ENCODE measurements around the gene MOCS3. TPM values are rescaled to one million over a fixed set of nuclear protein-coding genes. Genes with fewer than 3 reads are reported as not detected.
A peak's percentile ranks its signal among the peaks of the same experiment; 100 is the strongest.

MOCS3 gene
- total and polyA plus RNA-seq, 2 of the 4 experiments (the other 2 are of a cell fraction) = 3.3 to 9.9 TPM

DNA sequence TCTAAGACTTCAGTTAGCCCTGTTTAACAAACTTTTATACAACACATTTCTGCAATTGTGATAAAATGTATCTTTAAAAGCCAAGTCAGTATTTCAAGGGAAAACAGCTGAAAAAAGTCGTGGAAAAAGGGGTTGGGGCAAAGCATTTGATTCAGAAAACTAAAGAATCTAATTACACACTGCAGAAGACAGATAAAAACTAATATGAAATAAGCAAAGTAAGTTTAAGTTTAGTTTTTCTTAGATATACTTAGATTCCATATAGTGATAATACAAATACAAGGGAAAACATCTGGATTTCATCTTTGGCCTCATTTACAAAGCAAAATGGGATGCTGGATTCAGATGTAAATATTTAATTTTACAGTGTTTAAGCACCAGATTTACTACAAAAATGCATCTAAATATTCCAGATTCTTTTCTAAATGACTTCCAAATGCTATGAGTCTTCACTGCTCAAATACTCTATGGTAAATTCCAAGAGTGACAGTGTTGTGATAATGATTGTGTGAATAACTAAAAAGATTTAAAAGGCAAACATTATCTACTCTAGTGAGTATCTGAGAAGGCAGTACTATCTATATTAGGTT, 25.8 kb upstream of the MOCS3 start:
- H3K79me1 ChIP-seq (ENCODE audit: low read depth in 1 of 2, low read length in 2 of 2) = peaks cover 4 to 35% of the 10 kb centered on the region in 2 experiments
- no TSS peak for BruUV-seq (replicated peaks)
- no peak overlapping the region for H3K56ac ChIP-seq (ENCODE audit: extremely low read depth, insufficient read depth, low read length)
- no peaks in the 10 kb centered on the region for H3K9me3 ChIP-seq (ENCODE audit: control insufficient read depth, insufficient read depth, low read length)
- POLR2A ChIA-PET (ENCODE audit: unreplicated experiment) = interaction anchor here (0.6 to 0.7 kb wide), 2 partner anchors 25 to 139 kb away, joined by 3 to 4 read pairs; no protein-coding TSS in a partner anchor
- no peak overlapping the region for H2AFZ ChIP-seq (replicated peaks; ENCODE audit: low read length, poor library complexity)
- intact Hi-C loops (cut with micrococcal nuclease) = loop anchor here (1.0 kb wide), 1 partner anchor 138 kb away; no protein-coding TSS in a partner anchor
- no CpG with 5 or more reads among the region's 1 CpG for WGBS, 2 experiments (ENCODE audit: extremely low coverage in 2 of 2, insufficient read length in 1 of 2)
- H3K18ac ChIP-seq (ENCODE audit: low read depth, low read length) = no peak overlapping the region; the same call in 1 of the 2 replicates
- no peak overlapping the region for H2AK9ac ChIP-seq (replicated peaks; ENCODE audit: low read depth, low read length, poor library complexity)
- no peak overlapping the region for H2BK15ac ChIP-seq (ENCODE audit: low read depth, low read length)
- in situ Hi-C loops (cut with MboI; ENCODE audit: low sequenced_read_pairs) = loop anchor here (5.0 kb wide), 1 partner anchor 120 kb away; no protein-coding TSS in a partner anchor
- H4K5ac ChIP-seq (ENCODE audit: low read depth, low read length) = no peak overlapping the region
- 0 out of 2 replicates have a peak, but pooled peaks have one; percentile 32 for TF ChIP-seq POLR2A (IDR thresholded peaks at IDR 0.05; ENCODE audit: low read depth, low read length)
- TF ChIP-seq CHD1 (IDR thresholded peaks at IDR 0.05; ENCODE audit: low read depth, low read length) = no peak
- TF ChIP-seq BHLHE40 (IDR thresholded peaks at IDR 0.05; ENCODE audit: low read depth, low read length) = no peak
- H3K4me3 ChIP-seq (ENCODE audit: insufficient read depth, low read depth, low read length) = no peak overlapping the region
- H3K9me1 ChIP-seq (ENCODE audit: insufficient read depth, low read length) = peaks cover 8% of the 10 kb centered on the region
- no peaks in the 10 kb centered on the region for H3K27me3 ChIP-seq (ENCODE audit: control insufficient read depth, insufficient read depth, low read length)
- no peak overlapping the region for H2BK120ac ChIP-seq (ENCODE audit: low read depth, low read length)
- peaks cover 16% of the 10 kb centered on the region for H3K36me3 ChIP-seq (ENCODE audit: control insufficient read depth, insufficient read depth, low read length)
- peaks cover 29% of the 10 kb centered on the region for H4K20me1 ChIP-seq (ENCODE audit: insufficient read depth, low read length)
- H4K8ac ChIP-seq (ENCODE audit: low read depth in 2 of 2, low read length in 2 of 2) = peak overlapping the region in 1 of 2 experiments; percentile 9; a peak in 1 of 4 replicates
- no peak overlapping the region for H3K14ac ChIP-seq (replicated peaks; ENCODE audit: low read depth, low read length)
- H2BK20ac ChIP-seq (ENCODE audit: low read depth, low read length) = no peak overlapping the region
- H3K4ac ChIP-seq (ENCODE audit: low read depth, low read length) = no peak overlapping the region; the same call in 1 of the 2 replicates
- H3K27ac ChIP-seq (ENCODE audit: insufficient read depth, low read length) = peak overlapping the region; percentile 97; the same call in 1 of the 2 replicates
- H3K23ac ChIP-seq (ENCODE audit: low read depth, low read length) = no peak overlapping the region; the same call in 1 of the 2 replicates
- H3K4me1 ChIP-seq (ENCODE audit: control insufficient read depth, insufficient read depth, low read length) = peaks cover 16% of the 10 kb centered on the region
- H3K9ac ChIP-seq (ENCODE audit: low read depth, low read length) = no peak overlapping the region
- CTCF ChIA-PET = interaction anchor here (0.5 to 2.3 kb wide), 6 partner anchors 9 to 138 kb away, joined by 3 to 10 read pairs (median 3); partner anchors contain the start of genes BCAS4, DPM1 and MOCS3
- H2BK5ac ChIP-seq (ENCODE audit: low read depth, low read length, poor library complexity, severe bottlenecking) = peak overlapping the region; percentile 95
- no peak overlapping the region for H2AK5ac ChIP-seq (ENCODE audit: low read depth, low read length)
- ATAC-seq (ENCODE audit: low read depth) (peak; percentile 21), DNase-seq (peak; percentile 64)
- no peak overlapping the region for H4K91ac ChIP-seq (ENCODE audit: insufficient read depth, low read depth, low read length)
- peak overlapping the region; percentile 61; the same call in 1 of the 2 replicates for H3K4me2 ChIP-seq (ENCODE audit: low read depth, low read length)
- dilution Hi-C loops (cut with HindIII; ENCODE audit: low sequenced_read_pairs, unreplicated experiment) = no loop called here
